ENCODE data around the gene SLC22A23. TPM values are rescaled to one million over a fixed set of nuclear protein-coding genes. Genes with fewer than 3 reads are reported as not detected.

Gene SLC22A23
- total RNA-seq, 1 donor from 2014 or later: 4.0 TPM

DNA sequence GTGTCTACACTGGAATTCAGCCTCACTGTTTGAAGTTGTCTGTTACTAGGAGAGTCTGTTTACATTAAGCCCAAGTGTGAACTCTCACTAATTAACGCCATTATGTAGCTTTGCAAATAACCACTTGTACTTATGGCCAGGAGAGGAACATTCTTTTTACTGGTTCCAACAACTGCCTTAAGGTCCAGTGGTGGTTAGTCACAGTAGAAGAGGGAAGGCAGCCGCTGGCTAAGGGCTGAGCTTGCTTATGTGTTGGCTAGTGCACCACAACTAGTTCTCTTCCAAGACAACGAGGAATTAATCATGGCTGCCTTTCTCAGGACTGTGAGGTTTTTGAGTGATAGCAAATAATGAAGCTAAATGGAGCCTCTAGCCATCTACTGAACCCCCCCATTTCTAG lies 14.9 kb upstream of the SLC22A23 start:
- DNase-seq (ENCODE audit: low read depth, low spot score): no peak

DNA sequence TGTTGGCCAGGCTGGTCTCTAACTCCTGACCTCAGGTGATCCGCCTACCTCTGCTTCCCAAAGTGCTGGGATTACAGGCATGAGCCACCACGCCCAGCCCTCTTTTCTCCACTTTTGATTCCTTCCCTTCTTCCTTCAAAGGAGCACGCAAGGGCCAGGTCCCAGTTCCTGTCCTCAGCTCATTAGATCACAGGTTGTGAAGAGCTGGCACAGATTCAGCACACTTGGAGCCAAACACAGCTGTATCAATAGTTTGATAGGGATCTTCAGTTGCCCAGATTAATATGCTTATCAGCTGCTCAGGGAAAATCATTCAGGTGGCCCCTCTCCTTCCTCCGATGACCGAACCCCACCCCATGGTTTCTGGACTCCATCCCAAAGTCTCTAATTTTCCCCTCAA lies 14.4 kb upstream of the SLC22A23 start:
- DNase-seq (ENCODE audit: low read depth, low spot score): no peak

DNA sequence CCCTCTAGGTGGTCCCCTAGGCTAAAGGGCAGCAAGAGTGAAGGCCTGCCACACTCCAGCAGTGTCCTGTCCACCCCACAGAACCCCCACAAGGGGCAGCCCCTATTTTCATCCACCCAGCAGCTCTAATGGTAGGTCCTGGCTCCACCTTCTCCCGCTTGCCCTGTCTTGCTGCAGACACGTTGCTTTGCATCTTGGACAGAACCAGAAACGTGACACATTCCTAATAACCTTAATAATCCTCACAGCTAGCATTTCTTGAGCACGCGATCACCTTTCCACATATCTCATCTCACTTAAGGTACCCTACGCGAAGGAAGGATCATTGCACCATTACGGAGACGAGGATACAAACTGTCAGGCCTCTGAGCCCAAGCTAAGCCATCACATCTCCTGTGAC lies 11.7 kb upstream of the SLC22A23 start:
- DNase-seq (ENCODE audit: low read depth, low spot score): no peak

DNA sequence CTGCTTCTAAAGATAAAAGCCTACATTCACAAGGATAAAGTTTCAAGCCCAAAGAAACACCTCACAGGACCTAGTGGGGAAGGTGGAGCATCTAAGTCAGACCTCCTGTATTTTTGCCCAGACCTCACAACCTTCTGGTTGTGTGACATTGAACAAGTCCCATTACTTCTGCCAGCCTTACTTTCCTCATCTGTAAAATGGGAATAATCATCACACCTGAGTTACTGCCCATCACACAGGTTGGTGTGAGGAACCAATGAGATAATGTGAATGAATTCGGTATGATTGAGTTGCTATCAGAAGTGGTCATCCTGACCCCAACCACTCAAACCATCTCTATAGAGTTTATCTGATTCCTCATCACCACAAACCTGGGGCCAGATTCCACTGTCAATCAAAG lies 11.1 kb upstream of the SLC22A23 start:
- no peak for DNase-seq (ENCODE audit: low read depth, low spot score)

DNA sequence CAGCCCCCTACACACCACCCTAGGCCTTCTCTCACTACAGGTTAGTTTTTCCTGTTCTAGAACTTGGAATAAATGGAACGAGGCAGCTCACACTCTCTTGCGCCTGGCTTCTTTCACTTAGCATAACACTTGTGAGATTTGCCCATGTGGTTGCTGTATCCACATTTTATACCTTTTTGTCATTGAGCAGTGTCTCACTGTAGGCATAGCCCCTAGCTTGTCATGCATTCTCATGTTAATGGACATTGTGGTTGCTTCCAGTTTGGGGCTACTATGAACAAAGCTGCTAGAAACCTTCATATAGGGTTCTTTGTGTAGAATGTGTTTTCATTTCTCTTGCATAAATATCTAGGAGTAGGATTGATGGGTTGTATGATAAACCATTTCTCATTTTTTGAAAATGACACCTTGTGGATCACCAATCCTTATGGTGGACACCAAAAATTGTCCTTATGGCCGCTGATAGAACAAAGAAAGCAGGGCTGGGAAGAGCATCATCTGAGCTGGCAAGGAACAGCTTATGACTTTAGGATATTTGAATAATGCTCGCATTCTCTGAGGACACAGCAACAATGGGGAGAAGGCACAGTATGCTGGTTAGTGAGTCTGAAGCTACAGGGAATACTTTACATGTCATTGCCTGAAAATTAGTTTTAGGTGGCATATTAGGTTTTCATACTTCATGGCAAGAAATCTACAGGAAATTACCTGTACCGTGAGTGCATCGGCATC lies 9.8 kb upstream of the SLC22A23 start:
- DNase-seq (ENCODE audit: low read depth, low spot score): no peak

DNA sequence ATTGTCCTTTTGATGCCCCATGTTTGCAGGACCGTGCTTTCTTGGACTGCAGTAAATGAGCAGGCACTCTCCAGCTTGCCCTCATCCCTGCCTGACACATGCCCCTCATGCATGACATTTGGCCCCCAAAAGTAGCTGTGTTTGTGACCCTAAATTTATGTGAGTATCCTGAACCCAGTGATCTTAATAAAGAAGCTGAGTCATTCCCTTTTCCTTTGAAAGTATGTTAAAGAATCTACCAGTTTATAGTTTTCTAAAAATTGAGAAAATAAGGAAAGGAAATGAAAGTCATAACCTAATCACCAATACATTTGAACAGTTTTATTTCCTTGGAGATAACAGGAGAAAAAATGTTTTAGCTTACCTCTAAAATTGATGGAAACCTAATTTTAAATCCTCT lies 3.4 kb upstream of the SLC22A23 start:
- no peak for DNase-seq (ENCODE audit: low read depth, low spot score)

DNA sequence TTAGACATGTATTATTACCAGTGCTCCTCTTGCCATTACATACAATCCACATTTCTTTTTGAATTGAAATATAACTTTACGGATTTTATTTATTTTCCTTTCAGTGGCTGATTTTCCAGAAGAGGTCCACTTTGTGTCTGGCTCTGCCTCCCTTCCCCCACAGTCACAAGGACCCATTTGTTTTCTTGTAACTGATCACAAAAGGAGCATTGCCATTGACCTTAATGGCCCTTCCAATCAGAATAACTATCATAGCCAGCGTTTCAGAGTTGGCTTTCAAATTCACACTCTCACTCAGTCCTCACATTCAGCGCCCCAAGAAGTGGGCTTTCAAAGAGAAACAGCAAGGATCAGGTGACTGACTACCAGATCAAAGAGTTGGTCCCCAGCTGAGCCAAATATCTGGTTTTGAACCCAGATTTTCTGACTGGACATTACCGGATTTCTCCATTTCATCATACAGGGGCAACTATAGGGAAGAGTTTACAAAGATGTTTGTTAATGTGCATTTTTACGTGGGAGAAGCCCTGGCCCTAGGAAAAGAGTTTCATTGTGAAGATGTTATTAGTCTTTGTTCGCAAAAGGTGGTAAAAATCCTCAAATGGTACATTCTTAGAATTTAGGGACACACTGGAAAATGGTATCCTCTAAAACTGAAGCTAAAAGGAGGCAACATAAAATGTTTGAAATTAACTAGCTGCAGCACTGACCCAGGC lies 2.0 kb upstream of the SLC22A23 start:
- no peak for DNase-seq (ENCODE audit: low read depth, low spot score)

DNA sequence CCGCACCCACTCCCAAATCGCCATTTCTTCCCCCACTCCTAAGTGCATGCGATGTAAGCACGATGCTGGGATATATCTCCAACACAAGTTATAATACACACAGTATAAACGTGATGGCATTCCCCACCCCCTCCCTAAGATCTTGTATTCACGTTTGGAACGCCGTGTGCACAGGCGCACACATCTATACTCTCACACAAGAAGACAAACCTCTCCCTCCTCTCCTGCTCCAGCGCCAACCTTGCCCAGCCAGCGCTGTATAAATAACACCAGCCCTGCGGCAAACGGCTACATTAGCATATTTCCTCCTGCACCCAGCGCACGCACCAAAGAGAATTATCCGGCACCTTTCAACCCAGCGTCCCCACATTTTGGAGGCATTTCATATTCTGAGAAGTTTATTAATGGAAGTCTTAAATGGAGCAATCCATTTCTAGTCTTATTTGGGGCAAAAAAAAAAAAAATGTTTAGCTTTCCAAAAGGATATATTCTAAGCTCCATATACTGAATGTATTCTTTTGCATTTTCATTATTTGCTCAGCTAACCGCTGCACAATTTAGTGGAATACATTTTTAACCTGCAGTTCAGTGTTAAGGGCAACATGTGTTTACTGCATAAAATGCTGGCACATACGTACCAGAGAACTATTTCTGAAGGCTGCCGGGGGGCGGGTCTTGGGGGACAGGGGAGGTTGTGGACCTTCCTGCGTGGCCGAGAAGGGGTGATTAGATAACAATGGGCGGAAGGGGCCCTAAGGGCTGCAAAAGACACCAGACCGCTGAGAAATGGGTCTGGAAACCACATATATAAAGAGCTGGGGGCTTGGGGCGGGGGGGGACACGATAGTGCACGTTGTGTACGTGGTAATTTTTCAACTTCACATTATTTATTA lies 1.1 kb upstream of the SLC22A23 start:
- no peak for DNase-seq (ENCODE audit: low read depth, low spot score)

DNA sequence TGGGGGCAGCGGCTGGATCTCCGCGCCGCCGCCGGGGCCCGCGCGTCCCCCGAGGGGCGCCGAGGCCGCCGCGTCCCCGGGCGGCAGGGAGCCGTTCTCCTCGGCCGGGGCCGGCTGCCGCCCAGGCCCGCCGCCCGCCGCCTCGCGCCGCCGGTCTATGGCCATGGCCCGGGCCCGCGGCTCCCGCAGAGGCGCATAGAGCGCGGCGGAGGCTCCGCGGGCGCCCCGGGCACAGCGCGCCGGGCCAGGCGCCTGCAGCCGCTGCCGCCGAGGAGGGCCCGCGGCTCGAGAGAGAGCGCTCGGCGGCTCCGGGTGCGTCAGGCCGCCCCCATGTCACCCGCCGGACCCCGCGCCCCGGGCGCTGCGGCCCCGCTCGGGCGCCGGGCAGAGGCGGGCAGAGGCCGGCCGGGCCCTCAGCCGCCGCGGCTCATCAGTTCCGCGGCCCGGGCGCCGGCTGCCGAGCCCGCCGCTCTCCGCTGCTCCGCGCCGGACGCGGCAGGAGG lies 404 bp downstream of the SLC22A23 start:
- DNase-seq (ENCODE audit: low read depth, low spot score): no peak

DNA sequence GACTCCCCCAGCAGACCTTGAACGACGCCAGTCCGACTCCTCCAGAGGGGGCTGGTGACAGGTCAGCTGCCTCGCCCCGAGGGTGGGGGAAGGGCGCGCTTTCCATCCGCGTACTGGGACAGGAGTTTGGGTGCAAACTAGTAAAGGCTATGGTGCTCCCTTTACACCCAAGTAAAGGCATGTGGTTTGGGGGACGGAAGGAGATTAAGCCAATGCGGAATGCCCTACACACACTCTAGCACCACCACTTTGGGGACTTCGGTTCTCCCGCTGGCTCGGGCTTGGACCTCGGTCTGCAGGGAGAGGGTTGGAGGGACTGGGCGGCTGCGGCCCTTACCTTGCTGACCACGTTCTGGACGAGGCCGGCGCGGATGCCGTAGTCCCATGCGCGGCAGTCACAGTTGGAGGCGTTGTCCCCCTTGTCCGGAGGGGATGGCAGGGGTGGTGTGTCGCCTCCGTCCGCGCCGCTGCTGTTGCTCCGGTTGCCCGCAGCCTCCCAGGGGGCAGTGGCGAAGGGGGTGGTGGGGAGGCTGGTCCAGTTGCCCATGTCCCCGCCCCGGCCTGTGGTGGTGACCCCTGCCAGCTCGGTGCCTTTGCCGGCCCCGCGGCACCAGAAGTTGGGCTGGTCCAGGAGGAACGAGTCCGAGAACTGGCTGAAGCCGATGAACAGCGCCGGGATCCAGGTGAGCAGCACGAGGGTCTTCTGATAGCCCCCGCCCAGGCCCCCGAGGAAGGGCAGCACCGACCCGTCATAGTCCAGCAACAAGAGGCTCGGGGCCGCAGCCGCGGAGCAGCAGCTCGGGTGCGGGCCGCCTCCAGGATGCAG lies 1.1 kb downstream of the SLC22A23 start:
- no peak for DNase-seq (ENCODE audit: low read depth, low spot score)

DNA sequence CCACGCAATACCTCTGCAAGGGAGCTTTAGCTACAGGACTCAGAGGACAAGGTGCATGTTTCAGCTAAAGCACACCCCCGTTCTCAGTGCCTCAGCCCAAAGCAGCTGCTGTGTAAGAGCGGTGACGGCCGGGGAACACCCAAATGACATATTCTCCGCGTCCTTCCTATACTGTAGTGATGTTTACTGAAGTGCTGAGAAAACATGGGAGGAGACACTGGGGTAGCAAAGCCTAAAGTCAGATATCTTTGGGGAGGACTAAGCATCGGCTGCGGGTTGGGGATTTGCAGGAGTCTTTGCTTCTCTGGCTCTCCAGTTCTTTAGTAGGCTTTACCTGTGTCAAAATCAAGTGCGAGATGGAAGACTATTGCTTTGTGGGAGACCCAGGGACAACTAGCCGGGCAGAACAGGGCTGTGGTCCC lies 1.7 kb downstream of the SLC22A23 start:
- no peak for DNase-seq (ENCODE audit: low read depth, low spot score)

DNA sequence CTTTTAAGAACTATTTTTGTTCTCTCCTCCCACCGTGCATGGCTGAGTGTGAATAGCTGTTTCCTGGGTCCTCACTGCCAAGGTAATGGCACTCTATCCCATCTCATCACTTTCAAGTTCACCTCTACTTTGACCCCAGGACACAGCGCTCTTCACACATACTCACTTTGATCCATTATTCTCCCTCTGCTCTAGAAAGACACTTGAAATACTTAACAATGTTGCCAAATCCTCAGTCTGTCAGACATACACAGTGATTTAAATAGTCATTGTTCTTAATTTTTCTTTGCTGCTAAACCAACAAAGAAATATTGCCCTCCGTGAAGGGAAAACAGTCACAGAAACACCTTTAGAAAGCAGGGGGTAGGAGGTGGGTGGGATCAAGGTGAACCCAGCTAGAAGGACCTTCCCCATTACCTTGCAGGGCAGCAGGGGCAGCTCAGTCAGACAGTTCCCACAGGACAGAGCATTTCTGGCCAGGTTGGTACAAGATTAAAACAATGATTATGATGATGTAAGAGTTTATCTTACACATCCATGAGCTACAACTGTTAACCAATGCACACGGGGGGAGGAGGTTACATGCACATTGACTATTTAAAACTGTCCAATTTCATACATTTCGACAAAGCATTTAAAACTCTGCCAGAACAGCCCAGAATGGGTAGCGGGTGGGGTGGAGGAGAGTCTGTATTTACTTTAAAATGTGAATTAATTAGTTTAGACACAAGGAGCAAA lies 2.4 kb downstream of the SLC22A23 start:
- no peak for DNase-seq (ENCODE audit: low read depth, low spot score)

DNA sequence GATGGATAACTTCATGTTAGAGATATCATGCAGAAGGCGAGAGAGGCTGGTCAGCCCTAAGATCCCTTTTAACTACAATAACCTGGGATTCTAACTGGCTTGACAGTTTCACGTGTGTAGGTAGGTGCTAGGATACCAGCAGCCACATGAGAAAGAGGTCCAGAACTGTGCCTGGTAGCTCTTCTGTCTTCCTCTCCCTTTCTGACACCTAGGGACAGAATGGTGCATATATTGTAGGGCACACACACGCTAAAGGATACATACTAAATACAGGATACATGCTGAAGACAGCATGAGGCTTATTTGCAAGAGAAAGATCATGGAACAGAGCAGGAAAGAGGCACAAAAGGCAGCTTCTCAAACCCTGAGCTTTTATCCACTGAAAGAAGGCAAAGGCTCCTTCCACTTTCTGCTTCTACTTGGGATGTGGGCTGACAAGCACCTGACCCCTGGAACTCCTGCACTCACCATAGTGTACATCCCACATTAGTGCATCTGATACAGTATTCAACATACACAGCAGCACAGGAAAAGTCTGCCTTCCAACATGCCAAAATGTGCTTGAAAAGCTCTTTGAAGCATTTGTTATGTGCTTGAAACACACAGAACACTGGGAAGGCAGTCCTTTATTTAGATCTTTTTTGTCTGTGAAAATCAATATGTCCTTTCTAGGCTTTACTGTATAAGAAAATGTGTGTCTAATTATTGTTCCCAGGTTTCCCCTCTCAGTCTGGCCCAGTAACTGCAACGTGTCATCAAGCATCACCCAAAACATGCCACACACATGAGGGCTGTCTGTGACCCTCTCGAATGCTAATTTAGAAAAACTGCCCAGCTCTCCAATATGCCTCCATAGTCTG lies 3.2 kb downstream of the SLC22A23 start:
- no peak for DNase-seq (ENCODE audit: low read depth, low spot score)

DNA sequence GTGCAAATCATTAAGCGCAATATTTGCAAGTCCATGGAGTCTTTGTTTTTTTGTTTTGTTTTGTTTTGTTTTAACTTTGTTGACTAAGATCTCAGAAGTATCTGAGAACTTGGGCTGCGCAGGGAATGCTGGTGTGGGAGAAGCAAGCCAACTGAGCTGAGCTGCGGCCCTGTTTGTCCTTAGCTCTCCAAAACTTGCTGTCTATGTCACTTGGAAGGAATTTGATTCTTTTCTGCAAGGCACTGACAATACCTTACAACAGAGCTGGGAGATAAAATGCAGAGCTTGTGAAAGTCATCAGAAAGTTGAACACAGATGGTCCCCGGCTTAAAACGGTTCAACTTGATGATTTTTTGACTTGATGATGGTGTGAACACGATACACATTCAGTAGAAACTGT lies 5.4 kb downstream of the SLC22A23 start:
- DNase-seq (ENCODE audit: low read depth, low spot score): no peak

DNA sequence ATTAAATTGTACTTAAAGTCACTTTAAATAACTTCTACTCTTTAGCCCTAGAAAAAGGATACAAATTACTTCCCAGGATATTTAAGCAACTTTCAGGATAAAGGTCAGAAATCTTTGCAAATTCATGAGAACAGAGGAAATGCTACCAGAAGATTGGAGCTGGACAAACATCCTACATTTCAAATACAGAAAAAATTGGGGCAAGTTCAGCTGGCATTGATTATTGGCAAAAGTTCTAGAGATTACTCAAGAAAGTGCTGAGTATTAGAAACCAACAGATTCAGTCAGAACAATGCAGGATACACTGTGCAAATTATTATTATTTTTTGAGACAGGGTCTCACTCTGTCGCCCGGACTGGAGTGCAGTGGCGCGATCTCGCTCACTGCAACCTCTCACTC lies 6.0 kb downstream of the SLC22A23 start:
- no peak for DNase-seq (ENCODE audit: low read depth, low spot score)

DNA sequence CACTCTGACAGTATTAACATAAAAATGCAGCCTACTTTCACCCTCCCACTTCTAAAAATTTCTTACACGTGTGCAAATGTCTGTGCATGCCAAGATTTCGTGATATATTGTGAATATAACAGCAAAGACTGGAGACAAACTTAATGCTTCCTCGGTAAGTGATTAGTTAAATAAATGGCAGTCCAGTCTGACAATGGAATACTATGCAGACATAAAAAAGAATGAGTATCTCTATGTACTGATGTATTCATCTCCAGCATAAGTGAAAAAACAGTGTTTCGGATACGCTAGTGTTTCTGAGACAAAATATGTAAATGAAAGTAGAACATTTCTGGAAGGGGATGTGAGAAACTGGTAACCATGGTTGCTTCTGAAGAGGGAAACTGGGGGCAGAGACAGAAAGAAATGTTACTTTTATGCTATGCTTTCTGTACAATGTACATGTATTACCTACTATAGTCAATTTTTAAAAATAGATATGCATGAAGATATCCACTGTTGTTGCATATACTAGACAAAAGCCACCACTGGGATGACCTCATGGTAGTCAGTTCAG lies 7.0 kb downstream of the SLC22A23 start:
- DNase-seq (ENCODE audit: low read depth, low spot score): no peak

DNA sequence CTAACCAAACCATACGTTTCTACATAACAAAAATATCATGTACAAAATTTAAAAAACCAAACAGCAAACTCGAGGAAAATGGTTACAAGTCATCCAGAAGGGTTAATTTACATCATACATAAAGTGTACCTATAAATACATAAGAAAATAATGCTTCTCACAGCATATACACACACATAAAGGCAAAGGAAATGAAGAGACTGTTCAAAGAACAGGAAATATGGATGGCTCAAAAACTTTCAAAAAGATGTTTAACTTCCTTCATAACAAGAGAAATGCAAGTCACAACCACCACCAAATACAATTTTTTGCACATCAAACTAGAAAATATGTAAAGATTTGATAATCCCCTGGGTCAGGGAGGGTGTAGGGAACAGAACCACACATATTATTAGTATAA lies 7.5 kb downstream of the SLC22A23 start:
- no peak for DNase-seq (ENCODE audit: low read depth, low spot score)

DNA sequence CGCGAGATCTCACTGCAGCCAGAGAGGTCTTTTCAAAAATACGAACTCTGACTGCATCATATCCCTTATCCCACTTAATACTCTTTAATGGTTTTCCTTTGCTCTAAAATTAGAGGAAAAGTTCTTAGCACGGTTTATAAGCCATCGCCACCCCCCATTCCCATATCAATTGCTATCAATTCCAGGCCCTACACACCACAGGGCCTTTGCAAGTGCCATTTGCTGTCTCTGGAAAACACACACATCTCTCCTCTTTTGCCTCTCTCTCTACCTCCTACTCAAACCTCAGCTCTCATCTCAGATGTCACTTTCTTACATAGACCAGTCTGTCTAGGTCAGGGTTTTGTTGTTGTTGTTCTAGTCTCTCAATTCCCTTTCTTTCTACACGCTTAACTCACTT lies 9.8 kb downstream of the SLC22A23 start:
- DNase-seq (ENCODE audit: low read depth, low spot score): no peak

DNA sequence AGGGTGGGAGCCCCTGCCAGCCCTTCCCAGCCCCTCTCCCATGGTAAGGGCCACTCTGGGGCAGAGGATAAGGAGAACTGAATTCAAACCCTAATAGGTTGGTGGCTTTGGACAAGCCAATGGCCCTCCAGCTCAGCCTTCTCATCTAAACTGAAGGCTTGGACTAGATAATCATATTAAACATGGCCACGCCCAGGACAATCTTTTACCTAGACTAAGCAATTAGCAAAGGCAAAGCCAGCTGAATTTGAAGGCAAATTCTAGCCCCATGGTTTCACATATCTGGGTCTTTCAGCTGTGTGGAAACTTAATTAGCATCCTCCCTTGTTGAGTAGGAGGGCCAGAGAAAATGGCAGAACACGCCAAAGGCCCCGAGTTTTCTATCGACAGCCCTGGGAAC lies 10.7 kb downstream of the SLC22A23 start:
- DNase-seq (ENCODE audit: low read depth, low spot score): no peak

Measured in pulmonary artery endothelial cell (primary cell).